ENCODE data around the gene VASH2.

VASH2 gene

GRCh38 chr1:212944229-212944901 is 6.0 kb upstream of the VASH2 start:
- H3K27me3 Mint-ChIP-seq (ENCODE audit: low read depth): peaks cover 35% of the 10 kb centered on the region
- H3K27ac Mint-ChIP-seq: no peak overlapping the region
- no peaks in the 10 kb centered on the region for H3K4me1 Mint-ChIP-seq (ENCODE audit: low read depth)
- H3K4me3 Mint-ChIP-seq: no peak overlapping the region
- no peaks in the 10 kb centered on the region for H3K36me3 Mint-ChIP-seq (ENCODE audit: low read depth)
- H3K9me3 Mint-ChIP-seq: no peaks in the 10 kb centered on the region

DNA sequence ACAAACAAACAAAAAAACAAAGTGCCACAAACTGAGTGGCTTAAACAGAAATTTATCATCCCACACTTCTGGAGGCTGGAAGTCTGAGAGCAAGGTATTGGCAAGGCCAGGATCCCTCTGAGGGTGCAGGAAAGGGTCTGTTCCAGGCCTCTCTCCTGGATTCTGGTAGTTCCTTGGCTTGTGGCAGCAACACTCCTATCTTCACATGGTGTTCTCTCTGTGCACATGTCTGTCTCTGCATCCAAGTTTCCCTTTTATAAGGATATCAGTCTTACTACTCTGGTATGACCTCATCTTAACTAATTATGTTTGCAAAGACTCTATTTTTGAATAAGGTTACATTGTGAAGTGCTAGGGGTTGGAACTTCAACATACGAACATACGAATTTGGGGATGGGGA is 5.3 kb upstream of the VASH2 start:
- Mint-ChIP-seq H3K9me3 (no peaks in the 10 kb centered on the region), H3K27me3 (ENCODE audit: low read depth) (peaks cover 36% of the 10 kb centered on the region), H3K4me1 (ENCODE audit: low read depth) (peaks cover 3% of the 10 kb centered on the region), H3K36me3 (ENCODE audit: low read depth) (no peaks in the 10 kb centered on the region), H3K4me3 (no peak overlapping the region), H3K27ac (no peak overlapping the region)

DNA sequence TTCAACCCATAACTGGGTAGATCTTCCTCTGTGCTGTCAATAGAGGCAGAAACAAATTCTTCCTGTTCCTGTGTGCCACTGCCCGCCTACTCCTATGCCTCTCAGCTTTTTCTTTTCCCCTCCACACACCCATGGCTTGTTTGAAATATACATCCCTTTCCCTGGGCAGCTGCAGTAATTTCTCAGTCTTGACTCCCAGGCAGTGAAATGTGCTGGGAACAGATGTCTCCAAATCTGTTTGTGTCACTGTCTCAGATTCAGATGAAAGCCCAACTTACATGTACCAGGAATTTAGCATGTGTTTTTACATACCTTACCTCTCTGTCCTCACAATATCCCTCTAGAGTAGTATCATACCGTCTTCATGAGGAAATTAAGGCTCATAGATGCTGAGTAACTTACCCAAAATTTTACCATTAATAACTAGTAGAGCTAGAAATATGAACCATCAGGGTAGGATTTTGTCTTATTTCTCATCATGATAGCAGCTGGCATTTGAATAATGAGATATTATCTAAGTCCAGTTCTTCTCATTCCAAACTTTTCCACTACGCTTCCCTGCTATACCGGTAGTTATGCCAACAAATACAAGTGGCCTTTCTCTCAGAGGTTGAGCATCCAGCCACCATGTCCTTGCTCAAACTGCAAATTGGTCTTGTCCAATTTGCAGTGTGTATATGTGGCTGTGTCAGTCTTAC is 4.7 kb upstream of the VASH2 start:
- peaks cover 41% of the 10 kb centered on the region for H3K27me3 Mint-ChIP-seq (ENCODE audit: low read depth)
- no peak overlapping the region for H3K27ac Mint-ChIP-seq
- H3K36me3 Mint-ChIP-seq (ENCODE audit: low read depth): no peaks in the 10 kb centered on the region
- no peak overlapping the region for H3K4me3 Mint-ChIP-seq
- peaks cover 6% of the 10 kb centered on the region for H3K4me1 Mint-ChIP-seq (ENCODE audit: low read depth)
- H3K9me3 Mint-ChIP-seq: no peaks in the 10 kb centered on the region

DNA sequence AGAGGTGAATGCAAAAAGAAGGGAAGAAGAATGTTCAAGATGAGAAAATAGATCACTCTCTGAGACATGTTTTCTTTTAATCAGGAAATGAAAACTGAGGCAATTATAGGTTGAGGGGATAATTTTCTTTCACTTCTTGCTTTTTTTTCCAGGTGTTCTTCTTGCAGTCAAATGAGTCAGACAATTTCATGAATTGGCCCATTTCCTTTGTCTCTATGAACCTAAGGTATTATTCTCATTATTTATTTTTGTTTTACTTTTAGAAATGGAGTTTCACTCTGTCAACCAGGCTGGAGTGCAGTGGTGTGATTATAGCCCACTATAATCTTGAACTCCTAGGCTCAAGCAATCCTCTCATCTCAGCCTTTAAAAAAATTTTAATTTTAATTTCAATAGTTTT is 3.5 kb upstream of the VASH2 start:
- peaks cover 8% of the 10 kb centered on the region for H3K4me1 Mint-ChIP-seq (ENCODE audit: low read depth)
- H3K4me3 Mint-ChIP-seq: no peak overlapping the region

GRCh38 chr1:212949771-212950170 is 570 bp upstream of the VASH2 start:
- H3K9me3 Mint-ChIP-seq: no peaks in the 10 kb centered on the region
- no peak overlapping the region for H3K27ac Mint-ChIP-seq
- no peaks in the 10 kb centered on the region for H3K36me3 Mint-ChIP-seq (ENCODE audit: low read depth)
- peaks cover 11% of the 10 kb centered on the region for H3K4me1 Mint-ChIP-seq (ENCODE audit: low read depth)
- peak overlapping the region; percentile 82 for H3K4me3 Mint-ChIP-seq
- H3K27me3 Mint-ChIP-seq (ENCODE audit: low read depth): peaks cover 61% of the 10 kb centered on the region

More for the DNA sequence above, 3.5 kb upstream of the VASH2 start:
- H3K9me3 Mint-ChIP-seq: no peaks in the 10 kb centered on the region
- no peak overlapping the region for H3K27ac Mint-ChIP-seq
- no peaks in the 10 kb centered on the region for H3K36me3 Mint-ChIP-seq (ENCODE audit: low read depth)
- H3K27me3 Mint-ChIP-seq (ENCODE audit: low read depth): peaks cover 38% of the 10 kb centered on the region

DNA sequence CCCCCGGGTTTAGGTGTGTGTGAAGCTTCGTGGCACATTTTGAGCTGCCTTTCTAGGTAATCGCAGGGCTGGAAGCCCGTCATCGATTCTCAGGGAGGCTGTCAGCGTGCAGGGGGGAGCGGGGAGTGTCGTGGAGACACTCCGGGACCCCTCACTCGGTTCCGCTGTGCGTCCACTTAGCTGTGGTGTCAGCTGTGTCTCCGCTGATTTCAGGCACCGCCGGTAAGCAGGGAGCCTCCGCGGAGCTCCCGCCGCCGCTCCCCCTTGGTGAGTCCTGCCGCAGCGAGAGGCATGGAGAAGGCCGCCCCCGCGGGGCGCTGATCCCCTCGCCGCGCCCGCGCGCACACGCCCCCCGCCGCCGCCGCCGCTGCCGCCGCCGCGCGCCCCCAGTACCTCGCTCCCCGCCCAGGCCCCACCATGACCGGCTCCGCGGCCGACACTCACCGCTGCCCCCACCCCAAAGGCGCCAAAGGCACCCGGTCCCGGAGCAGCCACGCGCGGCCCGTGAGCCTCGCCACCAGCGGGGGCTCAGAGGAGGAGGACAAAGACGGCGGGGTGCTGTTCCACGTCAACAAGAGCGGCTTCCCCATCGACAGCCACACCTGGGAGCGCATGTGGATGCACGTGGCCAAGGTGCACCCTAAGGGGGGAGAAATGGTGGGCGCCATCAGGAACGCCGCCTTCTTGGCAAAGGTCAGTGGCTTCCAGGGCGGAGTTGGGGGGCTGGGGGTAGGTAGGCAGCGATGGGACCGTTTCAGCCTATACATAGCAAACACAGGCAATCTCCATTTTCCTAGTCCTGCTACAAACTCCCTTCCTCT is 995 bp downstream of the VASH2 start:
- H3K4me3 Mint-ChIP-seq: peak overlapping the region; percentile 82
- no peak overlapping the region for H3K27ac Mint-ChIP-seq
- H3K9me3 Mint-ChIP-seq: no peaks in the 10 kb centered on the region
- peaks cover 11% of the 10 kb centered on the region for H3K4me1 Mint-ChIP-seq (ENCODE audit: low read depth)
- H3K36me3 Mint-ChIP-seq (ENCODE audit: low read depth): no peaks in the 10 kb centered on the region
- peaks cover 73% of the 10 kb centered on the region for H3K27me3 Mint-ChIP-seq (ENCODE audit: low read depth)

GRCh38 chr1:212951947-212952640 is 1.8 kb downstream of the VASH2 start:
- peaks cover 77% of the 10 kb centered on the region for H3K27me3 Mint-ChIP-seq (ENCODE audit: low read depth)
- H3K4me1 Mint-ChIP-seq (ENCODE audit: low read depth): peaks cover 11% of the 10 kb centered on the region
- peak overlapping the region; percentile 60 for H3K4me3 Mint-ChIP-seq
- no peak overlapping the region for H3K27ac Mint-ChIP-seq
- H3K9me3 Mint-ChIP-seq: no peaks in the 10 kb centered on the region
- H3K36me3 Mint-ChIP-seq (ENCODE audit: low read depth): no peaks in the 10 kb centered on the region

- Mint-ChIP-seq H3K4me1 (ENCODE audit: low read depth) (peaks cover 11% of the 10 kb centered on the region), H3K27me3 (ENCODE audit: low read depth) (peaks cover 77% of the 10 kb centered on the region), H3K36me3 (ENCODE audit: low read depth) (no peaks in the 10 kb centered on the region), H3K4me3 (no peak overlapping the region), H3K27ac (no peak overlapping the region), H3K9me3 (no peaks in the 10 kb centered on the region)
Measured at GRCh38 chr1:212952641-212952976, 2.3 kb downstream of the VASH2 start.

- Mint-ChIP-seq H3K4me3 (peak overlapping the region; percentile 2), H3K9me3 (no peaks in the 10 kb centered on the region), H3K4me1 (ENCODE audit: low read depth) (peaks cover 11% of the 10 kb centered on the region), H3K27me3 (ENCODE audit: low read depth) (peaks cover 73% of the 10 kb centered on the region), H3K36me3 (ENCODE audit: low read depth) (no peaks in the 10 kb centered on the region), H3K27ac (no peak overlapping the region)
Measured at GRCh38 chr1:212953321-212953720, 3.0 kb downstream of the VASH2 start.

GRCh38 chr1:212954514-212954913 is 4.2 kb downstream of the VASH2 start:
- no peaks in the 10 kb centered on the region for H3K9me3 Mint-ChIP-seq
- peaks cover 64% of the 10 kb centered on the region for H3K27me3 Mint-ChIP-seq (ENCODE audit: low read depth)
- H3K36me3 Mint-ChIP-seq (ENCODE audit: low read depth): no peaks in the 10 kb centered on the region
- H3K27ac Mint-ChIP-seq: no peak overlapping the region
- peaks cover 11% of the 10 kb centered on the region for H3K4me1 Mint-ChIP-seq (ENCODE audit: low read depth)
- no peak overlapping the region for H3K4me3 Mint-ChIP-seq

- H3K4me1 Mint-ChIP-seq (ENCODE audit: low read depth): peaks cover 8% of the 10 kb centered on the region
- H3K4me3 Mint-ChIP-seq: no peak overlapping the region
- H3K36me3 Mint-ChIP-seq (ENCODE audit: low read depth): no peaks in the 10 kb centered on the region
- no peaks in the 10 kb centered on the region for H3K9me3 Mint-ChIP-seq
- H3K27me3 Mint-ChIP-seq (ENCODE audit: low read depth): peaks cover 58% of the 10 kb centered on the region
- H3K27ac Mint-ChIP-seq: no peak overlapping the region
Measured at GRCh38 chr1:212955098-212955497, 4.8 kb downstream of the VASH2 start.

DNA sequence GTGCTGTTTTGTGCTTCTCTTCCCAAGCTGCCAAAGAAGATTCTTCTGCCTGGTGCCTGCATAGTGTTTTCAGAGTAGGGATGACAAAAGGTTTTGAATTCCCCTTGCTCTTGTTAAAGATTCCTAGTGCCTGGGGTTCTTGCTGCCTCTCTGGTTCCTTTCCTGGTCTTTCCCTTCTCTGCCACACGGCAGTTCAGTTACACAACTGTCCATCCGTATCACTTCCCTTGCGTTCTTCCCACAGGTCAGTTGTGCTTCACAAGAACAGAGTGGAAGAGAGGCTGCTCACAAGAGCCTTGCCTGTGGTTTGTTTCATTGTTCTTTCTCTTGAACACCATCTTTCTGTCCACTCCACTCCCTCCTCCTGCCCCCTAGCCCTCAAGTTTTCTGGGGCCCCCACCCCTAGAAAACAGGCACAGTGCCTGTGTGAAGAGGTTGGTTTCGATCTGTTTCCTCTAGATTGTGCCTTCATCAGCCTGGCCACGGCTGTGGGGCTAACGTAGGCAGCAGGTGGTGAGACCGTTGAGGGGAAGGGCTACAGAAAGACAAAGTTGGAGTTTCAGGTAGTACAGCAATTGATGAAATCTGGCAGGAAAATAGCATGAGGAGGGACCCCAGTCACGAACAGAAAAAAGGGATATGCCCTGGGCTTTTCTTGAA is 5.8 kb downstream of the VASH2 start:
- no peaks in the 10 kb centered on the region for H3K9me3 Mint-ChIP-seq
- H3K27ac Mint-ChIP-seq: no peak overlapping the region
- peaks cover 3% of the 10 kb centered on the region for H3K4me1 Mint-ChIP-seq (ENCODE audit: low read depth)
- no peaks in the 10 kb centered on the region for H3K36me3 Mint-ChIP-seq (ENCODE audit: low read depth)
- no peak overlapping the region for H3K4me3 Mint-ChIP-seq
- H3K27me3 Mint-ChIP-seq (ENCODE audit: low read depth): peaks cover 48% of the 10 kb centered on the region

DNA sequence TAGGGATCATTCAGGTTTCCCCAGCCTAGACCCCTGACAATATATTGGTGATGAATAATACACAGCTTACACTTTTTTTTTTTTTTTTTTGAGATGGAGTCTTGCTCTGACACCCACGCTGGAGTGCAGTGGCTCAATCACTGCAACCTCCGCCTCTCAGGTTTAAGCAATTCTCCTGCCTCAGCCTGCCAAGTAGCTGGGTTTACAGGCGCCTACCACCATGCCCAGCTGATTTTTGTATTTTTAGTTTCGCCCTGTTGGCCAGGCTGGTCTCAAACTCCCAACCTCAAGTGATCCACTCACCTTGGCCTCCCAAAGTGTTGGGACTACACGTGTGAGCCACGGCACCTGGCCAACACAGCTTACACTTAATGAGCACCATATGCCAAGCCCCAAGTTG is 7.2 kb downstream of the VASH2 start:
- Mint-ChIP-seq H3K4me3 (no peak overlapping the region), H3K4me1 (ENCODE audit: low read depth) (no peaks in the 10 kb centered on the region), H3K9me3 (no peaks in the 10 kb centered on the region), H3K36me3 (ENCODE audit: low read depth) (no peaks in the 10 kb centered on the region), H3K27me3 (ENCODE audit: low read depth) (peaks cover 39% of the 10 kb centered on the region), H3K27ac (no peak overlapping the region)

- H3K27me3 Mint-ChIP-seq (ENCODE audit: low read depth): peaks cover 33% of the 10 kb centered on the region
- no peak overlapping the region for H3K27ac Mint-ChIP-seq
- H3K9me3 Mint-ChIP-seq: no peaks in the 10 kb centered on the region
- no peaks in the 10 kb centered on the region for H3K36me3 Mint-ChIP-seq (ENCODE audit: low read depth)
- no peak overlapping the region for H3K4me3 Mint-ChIP-seq
- no peaks in the 10 kb centered on the region for H3K4me1 Mint-ChIP-seq (ENCODE audit: low read depth)
Measured at GRCh38 chr1:212958175-212958574, 7.8 kb downstream of the VASH2 start.

All from T-helper 1 cell treated with Interleukin-12 subunit alpha and Interleukin-12 subunit beta and Interleukin-4 antibody, amounts not matched to agents 30 μg/mL and 1 μg/mL, for 36 hours (primary cell).